GM18499 (cell line): ENCODE results near the gene AHRR.
"Not testable (repeated sequence)": the region's sequence is repeated elsewhere in the genome, so short reads cannot be mapped to it uniquely, and the experiment has no call there.

Source experiments
- ATAC-seq: cut with Tn5 transposase; IDR thresholded peaks from one replicate; pipeline ENCODE4 v1.9.1; 2021; ENCODE audit warnings: moderate number of reproducible peaks; ENCODE audit not compliant: insufficient read depth, unreplicated experiment

Gene AHRR

GRCh38 chr5:321230-321725 lies at the start of gene AHRR:
TSS of gene AHRR (plus strand) at chr5:321714. CDS start at chr5:343903, 22,189 bp downstream.
- ATAC-seq: no peak

DNA sequence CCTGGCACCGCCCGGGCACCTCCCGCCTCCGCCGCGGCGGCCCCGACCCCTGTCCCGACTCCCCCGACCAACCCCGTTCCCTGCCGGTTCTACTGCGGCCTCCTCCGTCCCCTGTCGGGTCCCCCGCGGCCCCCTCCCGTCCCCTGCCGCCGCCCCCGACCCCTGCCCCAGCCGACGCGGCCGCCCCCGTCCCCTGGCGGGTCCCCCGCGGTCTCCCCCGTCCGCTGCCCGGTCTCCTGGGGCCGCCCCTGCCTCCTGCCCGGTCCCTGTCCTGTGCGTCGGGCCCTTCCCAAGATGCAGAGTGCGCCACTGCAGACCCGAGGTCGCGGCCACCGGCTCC lies 49.7 kb upstream of the AHRR start:
- ATAC-seq: not testable (repeated sequence)

DNA sequence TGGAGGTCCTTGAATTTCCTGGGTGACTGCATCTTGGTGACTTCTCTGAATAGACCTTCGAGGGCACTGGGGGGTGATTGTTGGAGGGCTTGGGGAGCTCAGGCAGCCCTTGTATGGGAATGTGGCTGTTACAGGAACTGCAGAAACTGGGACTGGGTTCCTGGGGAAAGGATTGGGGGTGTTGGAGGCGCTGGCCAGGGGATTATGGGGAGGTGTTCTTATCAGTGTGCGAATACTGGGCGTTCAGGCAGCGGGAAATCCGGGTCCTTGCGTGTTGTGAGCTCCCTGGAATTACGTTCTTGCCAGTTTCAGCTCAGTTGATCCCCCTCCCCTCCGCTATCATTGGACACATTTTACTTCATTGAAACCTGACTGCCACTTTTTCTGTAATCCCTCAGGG lies 48.4 kb upstream of the AHRR start:
- ATAC-seq: not testable (repeated sequence)

GRCh38 chr5:273491-273890 lies 48.0 kb upstream of the AHRR start:
- ATAC-seq: not testable (repeated sequence)

GRCh38 chr5:274346-274745 lies 47.2 kb upstream of the AHRR start:
- not testable (repeated sequence) for ATAC-seq

- ATAC-seq: no peak
Measured at GRCh38 chr5:278646-279045, 42.9 kb upstream of the AHRR start.

DNA sequence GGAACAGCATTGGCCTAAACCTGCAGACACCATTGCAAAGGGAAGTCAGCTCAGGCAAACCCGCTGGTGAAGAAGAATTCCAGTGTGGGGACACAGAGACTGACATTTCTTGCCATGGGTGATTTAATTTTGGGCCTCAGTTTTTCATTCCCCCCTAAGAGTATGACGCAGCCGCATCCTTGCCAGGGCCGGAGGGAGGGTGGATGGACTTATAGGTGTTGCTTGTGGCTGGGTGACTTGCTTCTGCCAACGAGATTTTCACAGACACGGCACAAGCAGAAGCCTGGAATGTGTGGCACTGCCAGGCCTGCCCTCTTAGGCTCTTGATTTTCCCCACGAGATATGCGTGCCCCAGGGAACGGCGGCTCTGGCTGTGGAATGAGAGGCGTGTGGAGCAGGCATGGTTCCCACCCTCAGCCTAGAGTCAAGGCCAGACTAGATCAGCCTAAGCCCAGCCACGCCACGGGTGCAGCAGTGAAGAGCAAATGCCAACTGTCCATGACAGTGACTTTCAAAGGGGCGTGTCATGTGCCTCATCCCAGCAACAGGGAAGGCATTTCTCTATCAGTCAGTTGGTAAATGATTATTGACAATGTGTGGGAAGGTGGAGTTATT lies 42.4 kb upstream of the AHRR start:
- ATAC-seq: not testable (repeated sequence)

GRCh38 chr5:285991-286557 lies 35.4 kb upstream of the AHRR start:
- ATAC-seq: no peak

DNA sequence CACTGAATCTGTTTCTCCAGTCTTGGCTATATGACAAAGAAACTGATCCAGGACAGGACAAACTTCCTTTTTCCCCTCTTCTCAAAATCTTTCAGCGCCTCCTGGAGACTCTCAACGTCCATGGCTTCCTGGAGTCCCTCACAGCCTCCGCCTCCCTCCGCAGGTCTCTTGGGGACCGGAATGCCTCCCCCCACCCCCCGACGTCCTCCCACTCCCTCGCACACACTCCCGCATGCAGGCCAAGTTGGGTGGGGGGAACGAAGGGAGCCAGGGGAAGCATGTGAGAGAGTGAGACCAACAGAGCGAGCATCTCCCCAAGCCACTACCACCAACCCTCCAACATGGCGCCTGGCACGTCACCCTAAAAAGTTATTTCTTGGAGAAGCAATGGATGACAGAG lies 31.3 kb upstream of the AHRR start:
- ATAC-seq: not testable (repeated sequence)

GRCh38 chr5:291345-291744 lies 30.2 kb upstream of the AHRR start:
- not testable (repeated sequence) for ATAC-seq

DNA sequence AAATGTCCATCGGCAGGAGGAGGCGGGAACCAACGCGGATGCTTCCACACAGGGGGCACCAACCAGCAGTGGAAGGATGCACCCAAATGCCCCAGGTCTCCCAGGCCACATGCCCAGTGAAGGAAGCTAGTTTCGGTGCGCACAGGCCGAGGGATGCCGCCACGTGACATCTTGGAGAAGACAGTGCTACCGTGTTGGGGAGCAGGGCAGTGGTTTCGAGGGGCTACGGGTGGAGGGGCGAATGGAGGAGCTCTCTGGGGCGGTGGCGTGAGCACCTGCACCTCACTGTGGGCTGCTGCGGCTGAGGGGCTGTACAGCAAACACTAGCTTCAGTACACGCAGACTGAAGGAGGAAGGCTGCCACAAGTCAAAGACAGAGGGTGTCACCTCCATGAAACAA lies 26.7 kb upstream of the AHRR start:
- ATAC-seq: not testable (repeated sequence)

- not testable (repeated sequence) for ATAC-seq
Measured at GRCh38 chr5:296207-296606, 25.3 kb upstream of the AHRR start.

DNA sequence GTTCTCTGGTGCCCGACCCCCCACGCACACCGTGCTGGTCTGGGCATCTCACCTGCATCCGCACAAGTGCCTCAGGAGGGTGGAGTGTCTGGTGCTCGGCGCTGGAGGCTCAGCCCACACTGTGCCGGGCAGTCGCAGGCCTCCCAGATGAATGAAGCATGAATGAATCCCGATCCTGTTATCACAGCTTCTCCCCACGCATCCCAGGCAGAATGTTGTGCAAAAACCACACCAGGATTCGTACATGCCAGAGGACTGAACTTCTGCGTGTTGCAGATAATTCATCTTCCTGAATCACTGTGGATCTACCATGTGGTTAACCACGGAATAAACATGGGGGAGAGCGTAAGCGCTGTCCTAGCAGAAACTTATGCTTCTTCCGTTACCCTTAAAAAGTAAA lies 24.6 kb upstream of the AHRR start:
- not testable (repeated sequence) for ATAC-seq

DNA sequence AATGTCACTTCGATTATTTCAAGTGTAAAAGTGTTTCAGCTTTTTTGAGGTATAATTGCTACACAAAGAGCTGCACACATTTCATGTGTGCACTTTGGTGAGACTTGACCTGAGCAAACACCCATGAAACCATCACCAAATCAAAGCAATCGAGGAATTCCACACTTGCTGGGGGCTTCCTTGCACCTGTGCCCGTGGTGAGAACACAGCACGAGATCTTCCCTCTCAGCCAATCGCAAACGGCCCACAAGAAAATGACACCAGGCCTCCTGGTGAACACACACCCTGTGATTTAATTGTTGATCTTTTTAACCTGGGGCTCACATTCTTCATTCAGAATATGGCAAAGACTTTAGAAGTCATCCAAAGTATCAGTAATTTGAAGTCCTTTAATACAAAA lies 24.1 kb upstream of the AHRR start:
- ATAC-seq: not testable (repeated sequence)

DNA sequence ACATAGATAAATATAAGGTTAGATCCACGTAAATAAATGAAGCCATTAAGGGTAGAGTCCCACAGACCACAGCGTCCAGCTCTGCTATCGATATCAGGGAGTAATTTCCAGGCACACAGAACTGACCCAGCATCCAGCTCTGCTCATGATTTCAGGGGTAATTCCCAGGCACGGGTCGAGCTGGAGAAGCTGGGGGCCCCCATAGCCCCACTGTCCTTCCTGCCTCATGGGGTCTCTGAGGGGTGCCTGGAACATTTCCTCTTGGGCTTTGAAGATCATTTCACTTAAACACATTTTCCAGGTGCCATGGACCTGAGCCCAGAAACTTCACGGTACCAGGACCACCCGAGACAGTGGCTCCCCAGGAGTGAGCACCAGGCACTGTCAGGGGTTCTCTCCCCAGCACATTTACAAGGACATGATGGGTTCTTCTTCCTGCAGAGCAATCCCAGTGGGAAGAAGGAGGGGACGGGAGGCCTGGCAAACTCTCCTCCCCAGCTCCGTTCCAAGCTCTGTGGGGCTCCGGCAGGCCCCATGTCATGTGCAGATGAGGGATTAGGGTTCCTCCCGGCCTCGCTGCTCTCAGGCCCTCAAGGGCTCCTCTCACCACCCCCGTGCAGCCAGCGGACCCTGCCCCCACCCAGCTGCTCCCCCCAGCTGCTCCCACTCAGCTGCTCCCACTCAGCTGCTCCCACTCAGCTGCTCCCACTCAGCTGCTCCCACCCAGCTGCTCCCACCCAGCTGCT lies 23.4 kb upstream of the AHRR start:
- ATAC-seq: not testable (repeated sequence)

DNA sequence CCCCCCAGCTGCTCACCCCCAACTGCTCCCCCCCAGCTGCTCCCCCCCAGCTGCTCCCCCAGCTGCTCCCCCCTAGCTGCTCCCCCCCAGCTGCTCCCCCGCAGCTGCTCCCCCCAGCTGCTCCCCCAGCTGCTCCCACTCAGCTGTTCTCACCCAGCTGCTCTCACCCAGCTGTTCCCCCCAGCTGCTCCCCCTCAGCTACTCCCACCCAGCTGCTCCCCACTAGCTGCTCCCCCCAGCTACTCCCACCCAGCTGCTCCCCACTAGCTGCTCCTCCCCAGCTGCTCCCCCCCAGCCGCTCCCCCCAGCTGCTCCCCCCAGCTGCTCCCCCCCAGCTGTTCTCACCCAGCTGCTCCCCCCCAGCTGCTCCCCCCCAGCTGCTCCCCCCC lies 22.8 kb upstream of the AHRR start:
- no peak for ATAC-seq

GRCh38 chr5:299921-300320 lies 21.6 kb upstream of the AHRR start:
- not testable (repeated sequence) for ATAC-seq

DNA sequence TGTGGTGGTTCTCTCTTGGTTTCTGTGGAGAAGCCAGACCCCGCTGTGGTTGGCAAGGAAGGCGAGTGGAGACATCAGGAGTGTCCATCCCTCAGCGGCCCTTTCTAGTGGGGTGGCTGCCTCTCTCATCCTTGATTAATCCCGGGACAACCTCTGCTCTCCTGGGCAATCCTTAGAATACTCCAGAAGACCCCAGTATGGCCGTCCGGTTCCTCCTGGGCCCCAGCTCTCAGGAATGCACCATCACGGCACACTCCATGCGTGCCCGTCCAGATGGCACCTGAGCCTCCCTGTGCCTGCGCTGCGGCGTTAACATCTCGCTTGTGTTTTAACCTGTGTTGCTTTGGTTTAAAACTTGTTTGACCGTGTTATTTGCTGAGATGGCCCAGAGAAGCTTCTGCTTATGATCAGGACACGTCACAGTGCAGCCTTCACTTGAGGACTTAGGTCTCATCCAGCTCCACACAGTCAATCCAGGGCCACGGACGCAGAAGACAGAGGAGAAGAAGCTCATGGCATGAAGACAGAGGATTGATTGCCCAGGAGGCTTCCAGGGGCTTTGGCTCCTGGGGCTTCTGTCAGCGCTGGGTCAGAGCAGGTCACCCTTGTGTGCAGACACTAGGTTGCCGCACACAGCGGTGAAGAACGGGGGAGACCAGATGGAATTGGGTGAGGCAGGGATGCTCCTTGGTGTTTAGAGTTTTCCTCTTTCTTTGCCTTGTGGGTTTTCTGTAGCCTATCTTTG lies 20.7 kb upstream of the AHRR start:
- not testable (repeated sequence) for ATAC-seq

DNA sequence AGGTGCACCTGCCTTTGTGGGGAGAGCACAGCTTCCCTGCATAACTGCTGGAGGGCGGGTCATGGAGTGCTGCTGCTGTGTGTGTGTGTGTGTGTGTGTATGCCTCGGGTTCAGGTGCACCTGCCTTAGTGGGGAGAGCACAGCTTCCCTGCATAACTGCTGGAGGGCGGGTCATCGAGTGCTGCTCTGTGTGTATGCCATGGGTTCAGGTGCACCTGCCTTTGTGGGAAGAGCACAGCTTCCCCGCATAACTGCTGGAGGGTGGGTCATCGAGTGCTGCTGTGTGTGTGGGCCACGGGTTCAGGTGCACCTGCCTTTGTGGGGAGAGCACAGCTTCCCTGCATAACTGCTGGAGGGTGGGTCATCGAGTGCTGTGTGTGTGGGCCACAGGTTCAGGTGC lies 19.1 kb upstream of the AHRR start:
- not testable (repeated sequence) for ATAC-seq

DNA sequence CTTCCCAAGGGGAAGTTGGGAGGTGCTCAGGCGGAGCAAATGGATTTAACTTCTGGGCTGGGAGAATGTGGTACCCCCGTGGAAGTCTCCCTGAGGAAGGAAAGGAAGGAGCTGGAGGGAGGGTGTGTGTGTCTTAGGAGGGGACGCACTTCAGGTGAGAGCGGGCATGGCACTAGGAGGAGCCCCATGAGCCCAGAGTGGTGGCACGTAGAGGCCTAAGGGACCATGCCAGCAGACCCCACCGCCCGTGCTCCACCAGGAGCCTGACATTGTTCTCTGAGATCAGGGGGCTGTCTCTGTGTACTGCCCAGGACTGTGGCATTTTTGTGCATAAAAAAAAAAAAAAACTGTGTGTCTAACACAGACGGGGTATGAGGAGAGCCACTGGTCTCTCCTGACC lies 18.5 kb upstream of the AHRR start:
- ATAC-seq: no peak

GRCh38 chr5:303741-304140 lies 17.8 kb upstream of the AHRR start:
- ATAC-seq: not testable (repeated sequence)
